ENCODE results near the gene ME3.
"Not testable (repeated sequence)": the region's sequence is repeated elsewhere in the genome, so short reads cannot be mapped to it uniquely, and the experiment has no call there.

ME3 gene

GRCh38 chr11:86623736-86624135, 48.7 kb downstream of the ME3 start:
- DNase-seq (ENCODE audit: low read depth in 2 of 3, low spot score in 2 of 3) = no peak

GRCh38 chr11:86623041-86623621, 49.3 kb downstream of the ME3 start:
- no peak for DNase-seq (ENCODE audit: low read depth in 2 of 3, low spot score in 2 of 3)

- DNase-seq (ENCODE audit: low read depth in 2 of 3, low spot score in 2 of 3) = no peak
Measured at GRCh38 chr11:86621854-86622253, 50.6 kb downstream of the ME3 start.

- DNase-seq (ENCODE audit: low read depth in 2 of 3, low spot score in 2 of 3) = no peak
Measured at GRCh38 chr11:86620891-86621521, 51.4 kb downstream of the ME3 start.

GRCh38 chr11:86619428-86619827, 53.0 kb downstream of the ME3 start:
- DNase-seq (ENCODE audit: low read depth in 2 of 3, low spot score in 2 of 3) = not testable (repeated sequence)

GRCh38 chr11:86617502-86617901, 54.9 kb downstream of the ME3 start:
- DNase-seq (ENCODE audit: low read depth in 2 of 3, low spot score in 2 of 3) = no peak

- no peak for DNase-seq (ENCODE audit: low read depth in 2 of 3, low spot score in 2 of 3)
Measured at GRCh38 chr11:86615487-86615886, 56.9 kb downstream of the ME3 start.

GRCh38 chr11:86610559-86611341, 61.7 kb downstream of the ME3 start:
- DNase-seq (ENCODE audit: low read depth in 2 of 3, low spot score in 2 of 3) = no peak

- DNase-seq (ENCODE audit: low read depth in 2 of 3, low spot score in 2 of 3) = no peak
Measured at GRCh38 chr11:86608251-86608799, 64.1 kb downstream of the ME3 start.

- no peak for DNase-seq (ENCODE audit: low read depth in 2 of 3, low spot score in 2 of 3)
Measured at GRCh38 chr11:86606836-86607481, 65.5 kb downstream of the ME3 start.

- no peak for DNase-seq (ENCODE audit: low read depth in 2 of 3, low spot score in 2 of 3)
Measured at GRCh38 chr11:86606270-86606835, 66.1 kb downstream of the ME3 start.

GRCh38 chr11:86596861-86597586, 75.4 kb downstream of the ME3 start:
- DNase-seq (ENCODE audit: low read depth in 2 of 3, low spot score in 2 of 3) = no peak

- no peak for DNase-seq (ENCODE audit: low read depth in 2 of 3, low spot score in 2 of 3)
Measured at GRCh38 chr11:86595955-86596354, 76.5 kb downstream of the ME3 start.

- DNase-seq (ENCODE audit: low read depth in 2 of 3, low spot score in 2 of 3) = no peak
Measured at GRCh38 chr11:86595451-86595850, 77.0 kb downstream of the ME3 start.

GRCh38 chr11:86594746-86595145, 77.7 kb downstream of the ME3 start:
- no peak for DNase-seq (ENCODE audit: low read depth in 2 of 3, low spot score in 2 of 3)

GRCh38 chr11:86593833-86594232, 78.6 kb downstream of the ME3 start:
- DNase-seq (ENCODE audit: low read depth in 2 of 3, low spot score in 2 of 3) = no peak

GRCh38 chr11:86592659-86593451, 79.6 kb downstream of the ME3 start:
- peak; percentile 43 to 91 (median 60) for DNase-seq (ENCODE audit: low read depth in 2 of 3, low spot score in 2 of 3)

GRCh38 chr11:86592047-86592591, 80.3 kb downstream of the ME3 start:
- DNase-seq (ENCODE audit: low read depth in 2 of 3, low spot score in 2 of 3) = no peak

GRCh38 chr11:86591631-86592030, 80.8 kb downstream of the ME3 start:
- no peak for DNase-seq (ENCODE audit: low read depth in 2 of 3, low spot score in 2 of 3)

Measured in activated CD8-positive, alpha-beta memory T cell treated with anti-CD3 and anti-CD28 coated beads for 48 hours (primary cell).